RWPE1 (cell line): ENCODE measurements around the gene PITHD1.
A peak's percentile ranks its signal among the peaks of the same experiment; 100 is the strongest.
"Not testable (repeated sequence)": the region's sequence is repeated elsewhere in the genome, so short reads cannot be mapped to it uniquely, and the experiment has no call there.

Experiments used
- CTCF ChIA-PET: fragments of 350-600 bp; sonication (Branson Sonifier 250); formaldehyde crosslinking; extraction: SDS; loops from one replicate; lab custom pipeline; 2021; lab: Yijun Ruan, JAX
- POLR2A ChIA-PET: fragments of 400-600 bp; formaldehyde crosslinking; extraction: SDS; loops from one replicate; lab custom pipeline; 2020; ENCODE audit warnings: antibody characterized with exemption; ENCODE audit not compliant: low non-redundant PET; lab: Yijun Ruan, JAX
- DNase-seq: peaks from one replicate; pipeline ENCODE4 v3.0.0; 2012; ENCODE audit warnings: low spot score
- H3K27ac ChIP-seq: fragments of 450-650 bp; 2 replicates; pipeline ENCODE4 v1.5.1; 2017
- TF ChIP-seq, protein P1 (sequence below): fragments of 450-650 bp; conservative IDR thresholded peaks from 2 replicates; pipeline ENCODE4 v1.5.1; 2017; ENCODE audit warnings: low read depth, mild to moderate bottlenecking

Gene PITHD1

DNA sequence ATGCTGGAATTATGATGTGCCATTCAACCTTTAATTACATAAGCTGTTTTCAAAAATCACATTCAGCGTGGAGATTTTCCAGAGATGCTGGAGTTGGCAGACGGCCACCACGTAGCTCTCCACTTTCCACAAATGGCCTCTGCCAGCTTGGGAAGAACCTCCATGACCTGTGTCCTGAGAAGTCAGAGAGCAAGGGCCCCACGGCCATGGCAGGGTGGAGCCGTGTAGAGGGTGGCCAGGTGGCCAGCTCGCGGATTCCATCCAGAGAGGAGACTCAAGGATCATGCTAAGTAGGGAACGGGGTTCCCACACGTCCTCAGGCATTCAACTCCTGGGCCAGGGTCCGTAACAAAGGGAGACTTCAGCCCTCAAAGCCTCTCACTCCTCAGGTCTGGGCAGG is 23.7 kb downstream of the PITHD1 start:
- ChIA-PET CTCF (interaction anchor here (0.5 to 2.3 kb wide), 4 partner anchors 9 to 117 kb away, joined by 3 to 13 read pairs (median 3); partner anchors contain the start of gene HMGCL), POLR2A (interaction anchor here (2.9 kb wide), 1 partner anchor 22 kb away, joined by 15 read pairs; no protein-coding TSS in a partner anchor)
- TF ChIP-seq, protein P1, sequence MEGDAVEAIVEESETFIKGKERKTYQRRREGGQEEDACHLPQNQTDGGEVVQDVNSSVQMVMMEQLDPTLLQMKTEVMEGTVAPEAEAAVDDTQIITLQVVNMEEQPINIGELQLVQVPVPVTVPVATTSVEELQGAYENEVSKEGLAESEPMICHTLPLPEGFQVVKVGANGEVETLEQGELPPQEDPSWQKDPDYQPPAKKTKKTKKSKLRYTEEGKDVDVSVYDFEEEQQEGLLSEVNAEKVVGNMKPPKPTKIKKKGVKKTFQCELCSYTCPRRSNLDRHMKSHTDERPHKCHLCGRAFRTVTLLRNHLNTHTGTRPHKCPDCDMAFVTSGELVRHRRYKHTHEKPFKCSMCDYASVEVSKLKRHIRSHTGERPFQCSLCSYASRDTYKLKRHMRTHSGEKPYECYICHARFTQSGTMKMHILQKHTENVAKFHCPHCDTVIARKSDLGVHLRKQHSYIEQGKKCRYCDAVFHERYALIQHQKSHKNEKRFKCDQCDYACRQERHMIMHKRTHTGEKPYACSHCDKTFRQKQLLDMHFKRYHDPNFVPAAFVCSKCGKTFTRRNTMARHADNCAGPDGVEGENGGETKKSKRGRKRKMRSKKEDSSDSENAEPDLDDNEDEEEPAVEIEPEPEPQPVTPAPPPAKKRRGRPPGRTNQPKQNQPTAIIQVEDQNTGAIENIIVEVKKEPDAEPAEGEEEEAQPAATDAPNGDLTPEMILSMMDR, result no peak
- H3K27ac ChIP-seq, result peak overlapping the region; percentile 98
- no peak for DNase-seq

DNA sequence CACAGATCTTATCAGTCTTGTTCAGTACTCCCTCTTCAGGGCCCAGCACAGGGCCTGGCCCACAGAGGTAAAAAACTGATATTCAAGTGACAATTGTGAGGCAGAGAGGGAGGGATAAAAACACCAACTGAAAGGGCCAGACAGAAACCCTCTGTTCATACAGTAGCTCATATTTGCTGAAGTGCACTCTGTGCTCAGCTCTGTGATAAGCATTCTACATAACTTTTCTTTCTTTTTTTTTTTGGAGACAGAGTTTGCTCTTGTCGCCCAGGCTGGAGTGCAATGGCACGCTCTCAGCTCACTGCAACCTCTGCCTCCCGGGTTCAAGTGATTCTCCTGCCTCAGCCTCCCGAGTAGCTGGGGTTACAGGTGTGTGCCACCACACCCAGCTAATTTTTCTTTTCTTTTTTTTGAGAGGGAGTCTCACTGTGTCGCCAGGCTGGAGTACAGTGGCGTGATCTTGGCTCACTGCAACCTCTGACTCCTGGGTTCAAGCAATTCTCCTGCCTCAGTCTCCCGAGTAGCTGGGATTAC is 24.7 kb downstream of the PITHD1 start:
- H3K27ac ChIP-seq, result peak overlapping the region; percentile 98
- not testable (repeated sequence) for DNase-seq
- CTCF ChIA-PET, result interaction anchor here (0.6 to 2.3 kb wide), 2 partner anchors 8 to 23 kb away, joined by 3 to 13 read pairs; partner anchors contain the start of gene HMGCL

DNA sequence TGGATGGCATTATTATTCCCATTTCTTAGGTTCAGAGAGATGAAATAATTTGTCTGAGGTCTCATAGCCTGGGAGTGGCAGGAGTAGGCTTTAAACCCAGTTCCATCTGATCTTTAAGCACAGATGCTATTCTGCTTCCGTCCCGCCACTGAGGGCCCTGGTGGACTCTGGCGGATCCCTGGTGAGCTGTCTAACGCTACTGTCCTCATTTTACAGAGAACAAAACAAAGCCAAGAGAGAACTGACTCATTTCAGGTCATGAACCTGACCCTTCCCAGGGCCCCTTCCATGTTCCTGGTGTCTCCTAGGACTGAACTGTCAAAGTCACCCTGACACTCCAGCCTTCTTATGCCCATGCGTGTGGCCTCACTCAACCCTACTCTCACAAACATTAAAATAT is 25.5 kb downstream of the PITHD1 start:
- CTCF ChIA-PET, result no interaction called here
- POLR2A ChIA-PET, result no interaction called here
- no peak for DNase-seq
- TF ChIP-seq, protein P1, result no peak
- peak overlapping the region; percentile 11; the same call in 1 of the 2 replicates for H3K27ac ChIP-seq

More for the DNA sequence above, 24.7 kb downstream of the PITHD1 start:
- POLR2A ChIA-PET, result interaction anchor here (0.6 to 0.7 kb wide), 2 partner anchors 20 to 40 kb away, joined by 3 read pairs; no protein-coding TSS in a partner anchor

DNA sequence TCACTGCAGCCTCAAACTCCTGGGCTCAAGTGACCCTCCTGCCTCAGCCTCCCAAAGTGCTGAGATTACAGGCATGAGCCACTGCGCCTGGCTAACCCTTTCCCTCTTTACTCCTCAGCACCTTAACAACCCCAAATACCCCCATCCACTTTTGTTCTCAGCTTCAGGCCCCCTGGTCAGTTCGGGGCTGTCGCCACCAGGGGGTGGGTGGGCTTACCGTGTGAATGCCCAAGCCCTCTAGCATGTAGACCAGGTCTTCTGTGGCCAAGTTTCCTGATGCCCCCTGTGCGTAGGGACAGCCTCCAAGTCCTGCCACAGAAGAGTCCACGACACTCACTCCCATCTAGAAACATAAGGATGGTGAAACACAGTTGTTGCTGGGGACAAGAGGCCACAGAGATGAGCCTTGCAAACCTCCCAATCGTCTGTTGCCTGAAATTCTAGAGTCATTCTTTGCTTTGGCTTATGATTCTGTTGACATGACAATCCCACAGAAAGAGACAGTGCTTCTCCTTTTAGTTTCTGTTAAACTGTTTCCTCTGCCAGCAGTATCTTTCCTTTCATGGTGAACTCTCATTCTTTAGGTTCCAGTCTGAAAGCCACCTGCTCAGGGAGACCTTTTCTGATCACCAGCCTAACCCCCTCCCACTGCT is 26.1 kb downstream of the PITHD1 start:
- ChIA-PET CTCF (no interaction called here), POLR2A (no interaction called here)
- no peak for DNase-seq
- TF ChIP-seq, protein P1, result no peak
- H3K27ac ChIP-seq, result peak overlapping the region; percentile 11; the same call in 1 of the 2 replicates

DNA sequence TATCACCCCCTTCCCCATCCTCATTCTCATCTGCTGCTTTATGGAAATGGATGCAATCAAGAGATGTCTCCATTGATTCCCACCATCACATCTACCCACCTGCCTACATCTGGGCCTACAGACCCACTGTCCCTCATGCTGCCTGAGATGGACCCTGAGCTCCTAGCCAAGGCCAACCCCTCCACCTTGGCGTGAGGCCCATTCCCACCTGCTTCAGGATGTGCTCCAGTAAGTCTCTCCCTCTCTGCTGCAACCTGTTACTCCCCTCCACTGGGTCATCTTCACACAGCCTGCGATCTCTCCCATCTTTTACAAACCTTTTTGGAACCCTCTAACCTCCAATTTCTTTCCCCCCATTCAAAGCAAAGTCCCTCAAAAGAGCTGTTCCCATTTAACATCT is 26.8 kb downstream of the PITHD1 start:
- ChIA-PET POLR2A (no interaction called here), CTCF (interaction anchor here (0.6 kb wide), 1 partner anchor 59 kb away, joined by 3 read pairs; no protein-coding TSS in a partner anchor)

DNA sequence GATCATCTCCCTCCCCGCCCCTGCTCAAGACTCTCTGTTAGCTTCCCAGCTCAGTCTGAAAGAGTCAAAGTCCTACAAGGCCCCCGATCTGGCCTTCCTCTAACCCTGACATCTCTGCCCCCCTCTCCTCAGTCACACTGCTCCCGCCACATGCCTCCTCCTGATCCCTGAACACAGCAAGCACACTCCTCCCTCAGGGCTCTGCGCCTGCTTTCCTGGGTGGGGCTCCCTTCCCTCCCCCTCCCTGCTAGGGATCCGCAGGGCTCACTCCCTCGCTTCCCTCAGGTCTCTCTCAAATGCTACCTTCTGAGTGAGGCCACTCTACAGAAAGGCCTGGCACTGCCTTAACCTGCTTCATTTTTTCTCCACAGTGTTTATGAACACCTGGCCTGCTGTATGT is 28.1 kb downstream of the PITHD1 start:
- TF ChIP-seq, protein P1, result no peak
- no peak overlapping the region for H3K27ac ChIP-seq
- ChIA-PET POLR2A (no interaction called here), CTCF (interaction anchor here (0.6 kb wide), 1 partner anchor 23 kb away, joined by 3 read pairs; no protein-coding TSS in a partner anchor)
- DNase-seq, result no peak

More for the DNA sequence above, 26.8 kb downstream of the PITHD1 start:
- DNase-seq, result no peak
- H3K27ac ChIP-seq, result no peak overlapping the region
- TF ChIP-seq, protein P1, result no peak

DNA sequence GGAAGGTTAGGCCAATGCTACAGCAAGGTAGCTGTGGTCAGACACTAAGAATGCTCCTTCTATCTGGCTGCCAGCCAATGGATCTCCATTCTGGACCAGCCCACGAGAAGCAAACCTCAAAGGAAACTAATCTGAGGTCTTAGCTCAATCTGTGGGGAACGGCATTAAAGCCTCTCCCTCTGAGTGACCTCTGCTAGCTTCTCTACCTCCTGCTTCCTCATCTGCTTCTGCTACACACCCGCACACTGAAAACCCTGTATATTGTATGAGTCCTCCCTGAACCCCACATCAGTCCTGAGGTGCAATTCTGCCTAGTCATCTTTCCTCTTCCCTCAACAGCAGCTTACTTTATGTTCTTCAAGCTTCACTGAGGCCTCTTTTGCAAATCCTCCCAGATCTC is 29.2 kb downstream of the PITHD1 start:
- CTCF ChIA-PET, result no interaction called here
- DNase-seq, result no peak
- TF ChIP-seq, protein P1, result no peak
- no peak overlapping the region for H3K27ac ChIP-seq
- POLR2A ChIA-PET, result no interaction called here
